Measurements from ENCODE around the gene XXYLT1. TPM values are rescaled to one million over a fixed set of nuclear protein-coding genes. Genes with fewer than 3 reads are reported as not detected.
"Not testable (repeated sequence)": the region's sequence is repeated elsewhere in the genome, so short reads cannot be mapped to it uniquely, and the experiment has no call there.

XXYLT1 gene
- total RNA-seq, 2 experiments from 2014 or later, result 3.1 to 3.7 TPM

- ChIA-PET POLR2A (no interaction called here), CTCF (no interaction called here)
- DNase-seq, result no peak
- Mint-ChIP-seq H3K27me3 (peaks cover 8% of the 10 kb centered on the region), H3K36me3 (ENCODE audit: low read depth) (no peaks in the 10 kb centered on the region), H3K27ac (no peak overlapping the region), H3K9me3 (no peaks in the 10 kb centered on the region), H3K4me1 (ENCODE audit: low read depth) (no peaks in the 10 kb centered on the region), H3K4me3 (no peak overlapping the region)
- no peak for ATAC-seq (ENCODE audit: poor library complexity)
- H3K27me3 ChIP-seq (ENCODE audit: control insufficient read depth in 1 of 2, insufficient read depth in 2 of 2, low read length in 2 of 2), result peaks cover 0 to 2% of the 10 kb centered on the region in 2 experiments
- H3K4me3 ChIP-seq (ENCODE audit: low read length), result no peak overlapping the region
- TF ChIP-seq CTCF (IDR thresholded peaks at IDR 0.05), result no peak
- no peak overlapping the region for H3K27ac ChIP-seq (ENCODE audit: low read depth in 1 of 2, low read length in 2 of 2)
- no peaks in the 10 kb centered on the region for H3K36me3 ChIP-seq (ENCODE audit: insufficient read depth, low read length)
- intact Hi-C loops (cut with DNase I, micrococcal nuclease), result no loop called here
- no peaks in the 10 kb centered on the region for H3K9me3 ChIP-seq (ENCODE audit: control insufficient read depth in 1 of 2, insufficient read depth in 1 of 2, low read length in 2 of 2)
- H3K4me1 ChIP-seq (ENCODE audit: insufficient read depth, low read length), result no peaks in the 10 kb centered on the region
These were observed 214.5 kb downstream of the XXYLT1 start for GRCh38 chr3:195056506-195056905.

GRCh38 chr3:195054311-195054710 is 216.6 kb downstream of the XXYLT1 start:
- Histone ChIP-seq H3K36me3 (ENCODE audit: insufficient read depth, low read length) (no peaks in the 10 kb centered on the region), H3K4me1 (ENCODE audit: insufficient read depth, low read length) (no peaks in the 10 kb centered on the region), H3K27me3 (ENCODE audit: control insufficient read depth in 1 of 2, insufficient read depth in 2 of 2, low read length in 2 of 2) (peaks cover 0 to 2% of the 10 kb centered on the region in 2 experiments), H3K9me3 (ENCODE audit: control insufficient read depth in 1 of 2, insufficient read depth in 1 of 2, low read length in 2 of 2) (no peaks in the 10 kb centered on the region), H3K27ac (ENCODE audit: low read depth in 1 of 2, low read length in 2 of 2) (no peak overlapping the region), H3K4me3 (ENCODE audit: low read length) (no peak overlapping the region)
- CTCF ChIA-PET, result no interaction called here
- Mint-ChIP-seq H3K4me1 (ENCODE audit: low read depth) (no peaks in the 10 kb centered on the region), H3K27ac (no peak overlapping the region), H3K27me3 (peaks cover 8% of the 10 kb centered on the region), H3K4me3 (no peak overlapping the region), H3K36me3 (ENCODE audit: low read depth) (no peaks in the 10 kb centered on the region), H3K9me3 (no peaks in the 10 kb centered on the region)
- ATAC-seq (ENCODE audit: poor library complexity) (no peak), DNase-seq (no peak)
- POLR2A ChIA-PET, result no interaction called here
- no peak for TF ChIP-seq CTCF (IDR thresholded peaks at IDR 0.05)
- intact Hi-C loops (cut with DNase I, micrococcal nuclease), result no loop called here

GRCh38 chr3:195052939-195053338 is 218.0 kb downstream of the XXYLT1 start:
- Histone ChIP-seq H3K4me1 (ENCODE audit: insufficient read depth, low read length) (no peaks in the 10 kb centered on the region), H3K27me3 (ENCODE audit: control insufficient read depth in 1 of 2, insufficient read depth in 2 of 2, low read length in 2 of 2) (peaks cover 0 to 2% of the 10 kb centered on the region in 2 experiments), H3K27ac (ENCODE audit: low read depth in 1 of 2, low read length in 2 of 2) (no peak overlapping the region), H3K9me3 (ENCODE audit: control insufficient read depth in 1 of 2, insufficient read depth in 1 of 2, low read length in 2 of 2) (no peaks in the 10 kb centered on the region), H3K4me3 (ENCODE audit: low read length) (no peak overlapping the region), H3K36me3 (ENCODE audit: insufficient read depth, low read length) (no peaks in the 10 kb centered on the region)
- no peak overlapping the region for H3K4me3 Mint-ChIP-seq
- no peak for TF ChIP-seq CTCF (IDR thresholded peaks at IDR 0.05)
- H3K9me3 Mint-ChIP-seq, result no peaks in the 10 kb centered on the region
- no peak overlapping the region for H3K27ac Mint-ChIP-seq
- peaks cover 8% of the 10 kb centered on the region for H3K27me3 Mint-ChIP-seq
- DNase-seq, result no peak
- POLR2A ChIA-PET, result no interaction called here
- CTCF ChIA-PET, result no interaction called here
- intact Hi-C loops (cut with DNase I, micrococcal nuclease), result no loop called here
- no peaks in the 10 kb centered on the region for H3K4me1 Mint-ChIP-seq (ENCODE audit: low read depth)
- no peak for ATAC-seq (ENCODE audit: poor library complexity)
- no peaks in the 10 kb centered on the region for H3K36me3 Mint-ChIP-seq (ENCODE audit: low read depth)

GRCh38 chr3:195050296-195050695 is 220.7 kb downstream of the XXYLT1 start:
- H3K27me3 Mint-ChIP-seq; H3K36me3 Mint-ChIP-seq (ENCODE audit: low read depth); H3K27ac Mint-ChIP-seq; H3K4me1 Mint-ChIP-seq (ENCODE audit: low read depth); ATAC-seq (ENCODE audit: poor library complexity); H3K4me1 ChIP-seq (ENCODE audit: insufficient read depth, low read length); H3K9me3 Mint-ChIP-seq; H3K9me3 ChIP-seq (ENCODE audit: control insufficient read depth in 1 of 2, insufficient read depth in 1 of 2, low read length in 2 of 2); H3K27ac ChIP-seq (ENCODE audit: low read depth in 1 of 2, low read length in 2 of 2); H3K36me3 ChIP-seq (ENCODE audit: insufficient read depth, low read length); POLR2A ChIA-PET; H3K4me3 Mint-ChIP-seq; H3K4me3 ChIP-seq (ENCODE audit: low read length); CTCF ChIA-PET; intact Hi-C loops (cut with DNase I, micrococcal nuclease); H3K27me3 ChIP-seq (ENCODE audit: control insufficient read depth in 1 of 2, insufficient read depth in 2 of 2, low read length in 2 of 2); DNase-seq: not testable (repeated sequence)
